ENCODE results near the gene DMBX1.

DNA sequence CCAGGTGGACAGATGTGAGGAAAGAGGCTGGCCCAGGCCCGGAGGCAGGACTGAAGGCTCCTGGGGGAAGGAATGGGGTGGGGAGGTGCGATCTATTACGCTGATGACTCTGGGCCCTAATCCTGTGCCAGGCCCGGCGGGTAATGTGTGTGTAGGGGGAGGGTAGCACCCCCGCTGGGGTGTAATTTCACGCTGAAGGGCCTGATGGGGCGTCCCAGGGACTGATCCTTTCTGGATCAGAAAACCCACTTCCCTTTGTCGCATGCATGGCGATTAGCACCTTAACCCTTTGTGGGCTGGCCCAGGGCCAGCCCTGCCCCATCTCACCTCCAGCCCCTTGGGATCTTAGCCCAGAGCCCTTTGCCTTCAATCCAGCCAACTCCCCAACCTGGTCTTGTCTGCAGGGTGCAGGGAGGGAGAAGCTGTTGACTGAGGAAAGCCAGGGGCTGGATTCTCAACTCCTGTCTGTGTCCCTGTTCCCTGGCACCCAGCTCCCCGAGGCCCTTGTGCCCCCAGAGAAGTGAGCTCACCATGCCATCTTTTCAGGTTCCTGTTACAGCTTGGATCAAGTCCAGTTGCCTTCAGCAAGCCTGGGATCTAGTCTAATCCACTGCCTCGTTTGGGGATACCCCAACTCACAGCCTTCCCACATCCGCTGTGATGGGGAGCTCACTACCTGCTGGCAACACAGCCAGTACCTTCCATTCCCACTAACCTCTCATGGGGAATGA is 35.8 kb downstream of the DMBX1 start:
- TF ChIP-seq, protein P1, sequence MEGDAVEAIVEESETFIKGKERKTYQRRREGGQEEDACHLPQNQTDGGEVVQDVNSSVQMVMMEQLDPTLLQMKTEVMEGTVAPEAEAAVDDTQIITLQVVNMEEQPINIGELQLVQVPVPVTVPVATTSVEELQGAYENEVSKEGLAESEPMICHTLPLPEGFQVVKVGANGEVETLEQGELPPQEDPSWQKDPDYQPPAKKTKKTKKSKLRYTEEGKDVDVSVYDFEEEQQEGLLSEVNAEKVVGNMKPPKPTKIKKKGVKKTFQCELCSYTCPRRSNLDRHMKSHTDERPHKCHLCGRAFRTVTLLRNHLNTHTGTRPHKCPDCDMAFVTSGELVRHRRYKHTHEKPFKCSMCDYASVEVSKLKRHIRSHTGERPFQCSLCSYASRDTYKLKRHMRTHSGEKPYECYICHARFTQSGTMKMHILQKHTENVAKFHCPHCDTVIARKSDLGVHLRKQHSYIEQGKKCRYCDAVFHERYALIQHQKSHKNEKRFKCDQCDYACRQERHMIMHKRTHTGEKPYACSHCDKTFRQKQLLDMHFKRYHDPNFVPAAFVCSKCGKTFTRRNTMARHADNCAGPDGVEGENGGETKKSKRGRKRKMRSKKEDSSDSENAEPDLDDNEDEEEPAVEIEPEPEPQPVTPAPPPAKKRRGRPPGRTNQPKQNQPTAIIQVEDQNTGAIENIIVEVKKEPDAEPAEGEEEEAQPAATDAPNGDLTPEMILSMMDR (IDR thresholded peaks at IDR 0.05): no peak
- TF ChIP-seq EZH2 (IDR thresholded peaks at IDR 0.05; ENCODE audit: borderline replicate concordance, insufficient read depth, low read depth, low read length, poor library complexity, severe bottlenecking): no peak
